Stimulated activated CD8-positive, alpha-beta memory T cell treated with anti-CD3 and anti-CD28 coated beads, Interleukin-4, amount 100 ng/mL, for 1 hour (primary cell): Measurements from ENCODE around the gene DUT.

Experiments used
- DNase-seq, 2 donors: peaks; one replicate each; pipeline ENCODE4 v3.0.0-alpha.2; 2020; ENCODE audit warnings: low read depth in 2 of 2, low spot score in 1 of 2

The DUT gene

GRCh38 chr15:48367483-48367882, 36.3 kb downstream of the DUT start:
- DNase-seq, result no peak

- DNase-seq, result no peak
These were observed 39.2 kb downstream of the DUT start for GRCh38 chr15:48370460-48370859.

- no peak for DNase-seq
These were observed 40.3 kb downstream of the DUT start for GRCh38 chr15:48371550-48371949.

- no peak for DNase-seq
These were observed 40.7 kb downstream of the DUT start for GRCh38 chr15:48371961-48372360.

GRCh38 chr15:48373821-48374451, 42.7 kb downstream of the DUT start:
- DNase-seq, result no peak

GRCh38 chr15:48374472-48374871, 43.2 kb downstream of the DUT start:
- no peak for DNase-seq

- DNase-seq, result no peak
These were observed 44.5 kb downstream of the DUT start for GRCh38 chr15:48375767-48376166.

- no peak for DNase-seq
These were observed 49.0 kb downstream of the DUT start for GRCh38 chr15:48380198-48380597.

- DNase-seq, result no peak
These were observed 50.6 kb downstream of the DUT start for GRCh38 chr15:48381861-48382260.

- no peak for DNase-seq
These were observed 51.8 kb downstream of the DUT start for GRCh38 chr15:48383031-48383430.

GRCh38 chr15:48384616-48385015, 53.4 kb downstream of the DUT start:
- DNase-seq, result no peak

- no peak for DNase-seq
These were observed 54.0 kb downstream of the DUT start for GRCh38 chr15:48385031-48385830.

GRCh38 chr15:48388016-48388851, 57.0 kb downstream of the DUT start:
- DNase-seq, result no peak

- DNase-seq, result no peak
These were observed 57.7 kb downstream of the DUT start for GRCh38 chr15:48388910-48389309.

GRCh38 chr15:48389691-48390143, 58.5 kb downstream of the DUT start:
- no peak for DNase-seq

- no peak for DNase-seq
These were observed 60.7 kb downstream of the DUT start for GRCh38 chr15:48391950-48392349.

GRCh38 chr15:48392356-48392755, 61.1 kb downstream of the DUT start:
- DNase-seq, result no peak
